ENCODE results near the gene TMEM37. TPM values are rescaled to one million over a fixed set of nuclear protein-coding genes. Genes with fewer than 3 reads are reported as not detected.
A peak's percentile ranks its signal among the peaks of the same experiment; 100 is the strongest.

The TMEM37 gene
- total RNA-seq, 3 donors from 2014 or later: 8.8 to 43.2 (median 9.4) TPM

- intact Hi-C loops (cut with DNase I; ENCODE audit: low total_unique reads): loop anchor here (5.0 kb wide), 1 partner anchor 69 kb away; no protein-coding TSS in a partner anchor
- DNase-seq (ENCODE audit: low spot score in 2 of 2): no peak
- peaks cover 0 to 3% of the 10 kb centered on the region in 2 donors for H3K27me3 ChIP-seq
- no peaks in the 10 kb centered on the region for H3K36me3 ChIP-seq
- no peak for TF ChIP-seq POLR2A (IDR thresholded peaks at IDR 0.05)
- TF ChIP-seq, protein P1, sequence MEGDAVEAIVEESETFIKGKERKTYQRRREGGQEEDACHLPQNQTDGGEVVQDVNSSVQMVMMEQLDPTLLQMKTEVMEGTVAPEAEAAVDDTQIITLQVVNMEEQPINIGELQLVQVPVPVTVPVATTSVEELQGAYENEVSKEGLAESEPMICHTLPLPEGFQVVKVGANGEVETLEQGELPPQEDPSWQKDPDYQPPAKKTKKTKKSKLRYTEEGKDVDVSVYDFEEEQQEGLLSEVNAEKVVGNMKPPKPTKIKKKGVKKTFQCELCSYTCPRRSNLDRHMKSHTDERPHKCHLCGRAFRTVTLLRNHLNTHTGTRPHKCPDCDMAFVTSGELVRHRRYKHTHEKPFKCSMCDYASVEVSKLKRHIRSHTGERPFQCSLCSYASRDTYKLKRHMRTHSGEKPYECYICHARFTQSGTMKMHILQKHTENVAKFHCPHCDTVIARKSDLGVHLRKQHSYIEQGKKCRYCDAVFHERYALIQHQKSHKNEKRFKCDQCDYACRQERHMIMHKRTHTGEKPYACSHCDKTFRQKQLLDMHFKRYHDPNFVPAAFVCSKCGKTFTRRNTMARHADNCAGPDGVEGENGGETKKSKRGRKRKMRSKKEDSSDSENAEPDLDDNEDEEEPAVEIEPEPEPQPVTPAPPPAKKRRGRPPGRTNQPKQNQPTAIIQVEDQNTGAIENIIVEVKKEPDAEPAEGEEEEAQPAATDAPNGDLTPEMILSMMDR (IDR thresholded peaks at IDR 0.05): no peak
- no peak for TF ChIP-seq POLR2AphosphoS5 (IDR thresholded peaks at IDR 0.05)
- H3K9me3 ChIP-seq: no peaks in the 10 kb centered on the region
- no peaks in the 10 kb centered on the region for H3K4me1 ChIP-seq
- H3K27ac ChIP-seq: no peak overlapping the region
- H3K4me3 ChIP-seq: no peak overlapping the region
Measured at GRCh38 chr2:119475857-119476244, 44.2 kb downstream of the TMEM37 start.

GRCh38 chr2:119476301-119477112, 44.9 kb downstream of the TMEM37 start:
- Histone ChIP-seq H3K27me3 (peaks cover 0 to 3% of the 10 kb centered on the region in 2 donors), H3K4me1 (no peaks in the 10 kb centered on the region), H3K27ac (no peak overlapping the region), H3K36me3 (no peaks in the 10 kb centered on the region), H3K4me3 (no peak overlapping the region), H3K9me3 (no peaks in the 10 kb centered on the region)
- TF ChIP-seq, protein P1 (IDR thresholded peaks at IDR 0.05): peak; percentile 78 to 89 (median 81)
- no peak for TF ChIP-seq POLR2AphosphoS5 (IDR thresholded peaks at IDR 0.05)
- no peak for TF ChIP-seq POLR2A (IDR thresholded peaks at IDR 0.05)
- no peak for DNase-seq (ENCODE audit: low spot score in 2 of 2)
- intact Hi-C loops (cut with DNase I; ENCODE audit: low total_unique reads): loop anchor here (5.0 kb wide), 1 partner anchor 69 kb away; no protein-coding TSS in a partner anchor

DNA sequence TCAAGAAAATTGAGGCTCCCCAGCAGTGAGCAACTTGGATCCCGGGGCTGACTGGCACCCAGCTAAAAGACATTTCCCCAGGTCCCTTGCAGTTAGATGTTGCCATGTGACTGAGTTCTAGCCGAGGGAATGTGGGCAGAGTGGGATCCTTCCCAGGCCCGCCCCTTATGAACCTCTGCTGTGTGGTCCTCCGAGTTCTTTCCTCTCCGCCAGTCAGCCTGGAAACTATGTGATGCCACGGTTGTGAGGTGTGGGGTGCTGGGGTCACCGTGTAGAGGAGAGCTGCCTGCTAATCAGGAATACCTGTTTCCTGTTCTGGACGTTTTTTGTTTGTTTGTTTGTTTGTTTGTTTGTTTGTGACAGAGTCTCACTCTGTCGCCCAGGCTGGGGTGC, 45.5 kb downstream of the TMEM37 start:
- Histone ChIP-seq H3K4me3 (no peak overlapping the region), H3K9me3 (no peaks in the 10 kb centered on the region), H3K4me1 (no peaks in the 10 kb centered on the region), H3K27ac (no peak overlapping the region), H3K36me3 (no peaks in the 10 kb centered on the region), H3K27me3 (peaks cover 0 to 3% of the 10 kb centered on the region in 2 donors)
- TF ChIP-seq POLR2AphosphoS5 (IDR thresholded peaks at IDR 0.05): no peak
- no peak for TF ChIP-seq POLR2A (IDR thresholded peaks at IDR 0.05)
- TF ChIP-seq, protein P1 (IDR thresholded peaks at IDR 0.05): no peak
- intact Hi-C loops (cut with DNase I; ENCODE audit: low total_unique reads): loop anchor here (5.0 kb wide), 1 partner anchor 70 kb away; no protein-coding TSS in a partner anchor
- no peak for DNase-seq (ENCODE audit: low spot score in 2 of 2)

- intact Hi-C loops (cut with DNase I; ENCODE audit: low total_unique reads): loop anchor here (5.0 kb wide), 1 partner anchor 71 kb away; no protein-coding TSS in a partner anchor
- no peak overlapping the region for H3K4me3 ChIP-seq
- no peak overlapping the region for H3K27ac ChIP-seq
- no peaks in the 10 kb centered on the region for H3K36me3 ChIP-seq
- TF ChIP-seq, protein P1 (IDR thresholded peaks at IDR 0.05): no peak
- TF ChIP-seq POLR2AphosphoS5 (IDR thresholded peaks at IDR 0.05) (no peak), POLR2A (IDR thresholded peaks at IDR 0.05) (no peak)
- DNase-seq (ENCODE audit: low spot score in 2 of 2): no peak
- H3K9me3 ChIP-seq: no peaks in the 10 kb centered on the region
- H3K4me1 ChIP-seq: no peaks in the 10 kb centered on the region
- peaks cover 0 to 3% of the 10 kb centered on the region in 2 donors for H3K27me3 ChIP-seq
Measured at GRCh38 chr2:119478188-119478977, 46.7 kb downstream of the TMEM37 start.
